SK-N-MC (cell line): ENCODE measurements around the gene KCNJ16.

ENCODE experiments used
- DNase-seq: peaks from one replicate; pipeline ENCODE4 v3.0.0-alpha.2; 2011; ENCODE audit warnings: low read depth, low spot score
- H3K27ac ChIP-seq: fragments of 200-600 bp; sonication (generic); 2 replicates; pipeline ENCODE4 v1.5.1; 2016; ENCODE audit warnings: mixed run types
- H3K36me3 ChIP-seq: fragments of 200-600 bp; sonication (generic); 2 replicates; pipeline ENCODE4 v1.6.1; 2017; ENCODE audit warnings: antibody characterized with exemption, low read length, mixed read lengths; ENCODE audit not compliant: insufficient read depth
- H3K4me3 ChIP-seq: fragments of 200-600 bp; sonication (generic); 2 replicates; pipeline ENCODE4 v1.5.1; 2016
- H3K9ac ChIP-seq: fragments of 200-600 bp; sonication (generic); 2 replicates; pipeline ENCODE4 v1.8.0; 2017; ENCODE audit warnings: mixed run types, mixed read lengths; ENCODE audit not compliant: insufficient read length
- H3K9me3 ChIP-seq: fragments of 200-600 bp; sonication (generic); 2 replicates; pipeline ENCODE4 v1.6.1; 2017; ENCODE audit warnings: low read depth, mild to moderate bottlenecking, antibody characterized with exemption, low read length, moderate library complexity, mixed read lengths
- EZH2 ChIP-seq: fragments of 200-600 bp; sonication (generic); IDR thresholded peaks from one replicate; pipeline ENCODE4 v1.6.1; 2017; ENCODE audit warnings: antibody characterized with exemption
- FOXP2 ChIP-seq: optimal IDR thresholded peaks from 2 replicates; pipeline ENCODE3; 2011; ENCODE audit warnings: mild to moderate bottlenecking, moderate library complexity; ENCODE audit not compliant: insufficient read depth; ENCODE audit errors: extremely low read length, control extremely low read depth
- POLR2AphosphoS5 ChIP-seq: IDR thresholded peaks from 2 replicates; pipeline ENCODE4 v1.6.1; 2012; ENCODE audit warnings: mild to moderate bottlenecking, low read depth, low read length, borderline replicate concordance

The KCNJ16 gene

GRCh38 chr17:70159980-70160379 lies 85.0 kb downstream of the KCNJ16 start:
- Histone ChIP-seq H3K36me3 (no peaks in the 10 kb centered on the region), H3K9ac (no peak overlapping the region), H3K9me3 (no peaks in the 10 kb centered on the region), H3K27ac (no peak overlapping the region), H3K4me3 (no peak overlapping the region)
- DNase-seq = no peak
- TF ChIP-seq FOXP2 = no peak
- TF ChIP-seq POLR2AphosphoS5 = no peak
- no peak for TF ChIP-seq EZH2

- Histone ChIP-seq H3K36me3 (no peaks in the 10 kb centered on the region), H3K27ac (no peak overlapping the region), H3K9ac (no peak overlapping the region), H3K9me3 (no peaks in the 10 kb centered on the region), H3K4me3 (no peak overlapping the region)
- TF ChIP-seq POLR2AphosphoS5 (no peak), FOXP2 (no peak), EZH2 (no peak)
- no peak for DNase-seq
These were observed 86.5 kb downstream of the KCNJ16 start for GRCh38 chr17:70161519-70161918.

GRCh38 chr17:70165383-70165782 lies 90.4 kb downstream of the KCNJ16 start:
- TF ChIP-seq FOXP2 = no peak
- Histone ChIP-seq H3K36me3 (no peaks in the 10 kb centered on the region), H3K9ac (no peak overlapping the region), H3K27ac (no peak overlapping the region), H3K4me3 (no peak overlapping the region), H3K9me3 (no peaks in the 10 kb centered on the region)
- no peak for DNase-seq

- Histone ChIP-seq H3K36me3 (no peaks in the 10 kb centered on the region), H3K4me3 (no peak overlapping the region), H3K27ac (no peak overlapping the region), H3K9me3 (no peaks in the 10 kb centered on the region), H3K9ac (no peak overlapping the region)
- no peak for DNase-seq
- TF ChIP-seq POLR2AphosphoS5 (no peak), FOXP2 (no peak), EZH2 (no peak)
These were observed 91.6 kb downstream of the KCNJ16 start for GRCh38 chr17:70166615-70167014.

GRCh38 chr17:70168044-70168976 lies 93.3 kb downstream of the KCNJ16 start:
- DNase-seq = peak; percentile 14
- no peaks in the 10 kb centered on the region for H3K9me3 ChIP-seq
- H3K27ac ChIP-seq = no peak overlapping the region
- H3K9ac ChIP-seq = no peak overlapping the region
- H3K36me3 ChIP-seq = no peaks in the 10 kb centered on the region
- no peak for TF ChIP-seq FOXP2
- TF ChIP-seq POLR2AphosphoS5 = no peak
- TF ChIP-seq EZH2 = no peak
- H3K4me3 ChIP-seq = peak overlapping the region; percentile 67

GRCh38 chr17:70168977-70169708 lies 94.1 kb downstream of the KCNJ16 start, which contains the start of gene KCNJ2:
Gene KCNJ2 (plus strand): TSS chr17:70169532. CDS start chr17:70175040, 5,508 bp downstream.
- peak within 1 kb of the TSS; percentile 67 for H3K4me3 ChIP-seq
- H3K9me3 ChIP-seq = no peaks in the 10 kb centered on the region
- TF ChIP-seq EZH2 (peak; percentile 84), FOXP2 (no peak), POLR2AphosphoS5 (no peak)
- no peak for DNase-seq
- H3K9ac ChIP-seq = no peak within 1 kb of the TSS
- no peak within 1 kb of the TSS for H3K27ac ChIP-seq
- H3K36me3 ChIP-seq = no peaks in the 10 kb centered on the region

- no peaks in the 10 kb centered on the region for H3K9me3 ChIP-seq
- DNase-seq = no peak
- no peak overlapping the region for H3K27ac ChIP-seq
- TF ChIP-seq FOXP2 (no peak), EZH2 (no peak), POLR2AphosphoS5 (no peak)
- H3K36me3 ChIP-seq = no peaks in the 10 kb centered on the region
- H3K4me3 ChIP-seq = peak overlapping the region; percentile 67
- no peak overlapping the region for H3K9ac ChIP-seq
These were observed 94.9 kb downstream of the KCNJ16 start for GRCh38 chr17:70169709-70170597.

GRCh38 chr17:70171159-70171558 lies 96.1 kb downstream of the KCNJ16 start:
- no peak overlapping the region for H3K9ac ChIP-seq
- no peak overlapping the region for H3K27ac ChIP-seq
- TF ChIP-seq EZH2 = no peak
- TF ChIP-seq POLR2AphosphoS5 = no peak
- TF ChIP-seq FOXP2 = no peak
- H3K36me3 ChIP-seq = no peaks in the 10 kb centered on the region
- H3K9me3 ChIP-seq = no peaks in the 10 kb centered on the region
- no peak for DNase-seq
- no peak overlapping the region for H3K4me3 ChIP-seq
